ENCODE data around the gene SLC30A3.
"Not testable (repeated sequence)": the region's sequence is repeated elsewhere in the genome, so short reads cannot be mapped to it uniquely, and the experiment has no call there.

SLC30A3 gene

DNA sequence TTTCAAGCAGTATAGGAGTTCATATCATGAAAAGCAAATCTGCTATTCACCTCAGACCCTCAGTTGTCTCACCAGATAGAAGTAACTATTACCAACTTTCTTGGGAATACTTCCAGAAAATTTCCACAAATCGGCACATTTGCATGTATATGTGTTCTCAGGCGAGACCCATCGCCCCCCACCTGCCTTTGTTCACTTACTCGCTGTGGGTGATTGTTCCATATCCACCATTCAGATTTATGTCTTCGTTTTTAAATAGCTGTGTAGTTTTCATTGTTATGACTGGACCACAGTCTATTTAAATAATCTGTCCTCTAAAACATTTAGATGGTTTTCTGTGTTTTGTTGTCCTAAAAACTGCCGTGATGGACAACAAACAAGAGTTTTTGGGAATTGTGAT, 22.6 kb upstream of the SLC30A3 start:
- Histone ChIP-seq H3K9me3 (ENCODE audit: control insufficient read depth in 2 of 2, low read length in 2 of 2) (no peaks in the 10 kb centered on the region), H3K4me1 (ENCODE audit: control insufficient read depth, insufficient read depth, low read length) (no peaks in the 10 kb centered on the region), H3K27ac (ENCODE audit: low read length) (no peak overlapping the region), H3K36me3 (ENCODE audit: control insufficient read depth in 2 of 2, insufficient read depth in 2 of 2, low read length in 2 of 2) (no peaks in the 10 kb centered on the region), H3K27me3 (ENCODE audit: control insufficient read depth in 1 of 2, insufficient read depth in 2 of 2, low read length in 2 of 2) (peaks cover 14 to 26% of the 10 kb centered on the region in 2 donors), H3K4me3 (ENCODE audit: low read length in 2 of 2) (no peak overlapping the region), H3K9ac (ENCODE audit: low read length in 2 of 2) (no peak overlapping the region)

DNA sequence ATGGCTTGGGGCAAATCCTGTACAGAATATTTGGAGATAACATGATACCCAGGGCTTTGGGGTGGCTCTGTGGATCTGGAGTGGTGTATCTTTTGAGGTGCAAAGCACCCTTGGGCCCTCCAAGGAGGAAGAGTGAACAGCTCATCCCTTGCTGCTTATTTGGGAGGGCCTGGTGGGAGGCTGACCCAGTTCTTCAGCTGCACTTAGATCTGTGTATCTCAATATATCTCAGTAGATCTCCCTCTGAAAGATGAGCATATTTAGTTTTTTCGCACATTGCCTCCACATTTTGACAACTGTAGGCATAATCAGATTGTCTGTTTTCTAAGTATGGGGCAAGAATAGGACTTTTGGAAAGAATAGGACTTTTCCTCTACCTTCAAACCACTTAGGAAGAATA, 22.1 kb upstream of the SLC30A3 start:
- no peak overlapping the region for H3K9ac ChIP-seq (ENCODE audit: low read length in 2 of 2)
- no peaks in the 10 kb centered on the region for H3K36me3 ChIP-seq (ENCODE audit: control insufficient read depth in 2 of 2, insufficient read depth in 2 of 2, low read length in 2 of 2)
- no peak overlapping the region for H3K4me3 ChIP-seq (ENCODE audit: low read length in 2 of 2)
- peaks cover 14 to 29% of the 10 kb centered on the region in 2 donors for H3K27me3 ChIP-seq (ENCODE audit: control insufficient read depth in 1 of 2, insufficient read depth in 2 of 2, low read length in 2 of 2)
- H3K4me1 ChIP-seq (ENCODE audit: control insufficient read depth, insufficient read depth, low read length): no peaks in the 10 kb centered on the region
- no peaks in the 10 kb centered on the region for H3K9me3 ChIP-seq (ENCODE audit: control insufficient read depth in 2 of 2, low read length in 2 of 2)
- no peak overlapping the region for H3K27ac ChIP-seq (ENCODE audit: low read length)

DNA sequence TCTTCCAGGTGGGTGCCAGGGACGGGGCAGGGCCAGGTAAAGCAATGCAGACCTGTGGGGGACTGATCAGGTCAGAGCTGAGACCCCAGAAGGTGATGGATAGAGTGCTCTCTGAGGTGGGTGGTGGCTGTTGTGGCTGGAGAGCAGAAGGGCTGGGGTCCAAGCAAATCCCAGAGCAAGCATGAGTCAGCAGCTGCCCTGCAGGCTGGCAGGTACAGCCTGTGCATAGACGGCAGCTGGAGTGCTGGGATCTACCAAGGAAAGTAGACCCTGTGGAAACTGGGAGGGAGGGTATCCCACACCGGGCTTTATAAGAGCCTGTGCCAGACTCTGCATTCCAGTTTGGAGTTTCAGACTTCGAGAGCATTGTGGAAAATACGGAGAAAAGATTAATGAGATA, 20.0 kb upstream of the SLC30A3 start:
- no peak overlapping the region for H3K27ac ChIP-seq (ENCODE audit: low read length)
- peaks cover 11 to 26% of the 10 kb centered on the region in 2 donors for H3K27me3 ChIP-seq (ENCODE audit: control insufficient read depth in 1 of 2, insufficient read depth in 2 of 2, low read length in 2 of 2)
- no peaks in the 10 kb centered on the region for H3K4me1 ChIP-seq (ENCODE audit: control insufficient read depth, insufficient read depth, low read length)
- H3K9ac ChIP-seq (ENCODE audit: low read length in 2 of 2): no peak overlapping the region
- no peak overlapping the region for H3K4me3 ChIP-seq (ENCODE audit: low read length in 2 of 2)
- H3K36me3 ChIP-seq (ENCODE audit: control insufficient read depth in 2 of 2, insufficient read depth in 2 of 2, low read length in 2 of 2): no peaks in the 10 kb centered on the region
- H3K9me3 ChIP-seq (ENCODE audit: control insufficient read depth in 2 of 2, low read length in 2 of 2): no peaks in the 10 kb centered on the region

DNA sequence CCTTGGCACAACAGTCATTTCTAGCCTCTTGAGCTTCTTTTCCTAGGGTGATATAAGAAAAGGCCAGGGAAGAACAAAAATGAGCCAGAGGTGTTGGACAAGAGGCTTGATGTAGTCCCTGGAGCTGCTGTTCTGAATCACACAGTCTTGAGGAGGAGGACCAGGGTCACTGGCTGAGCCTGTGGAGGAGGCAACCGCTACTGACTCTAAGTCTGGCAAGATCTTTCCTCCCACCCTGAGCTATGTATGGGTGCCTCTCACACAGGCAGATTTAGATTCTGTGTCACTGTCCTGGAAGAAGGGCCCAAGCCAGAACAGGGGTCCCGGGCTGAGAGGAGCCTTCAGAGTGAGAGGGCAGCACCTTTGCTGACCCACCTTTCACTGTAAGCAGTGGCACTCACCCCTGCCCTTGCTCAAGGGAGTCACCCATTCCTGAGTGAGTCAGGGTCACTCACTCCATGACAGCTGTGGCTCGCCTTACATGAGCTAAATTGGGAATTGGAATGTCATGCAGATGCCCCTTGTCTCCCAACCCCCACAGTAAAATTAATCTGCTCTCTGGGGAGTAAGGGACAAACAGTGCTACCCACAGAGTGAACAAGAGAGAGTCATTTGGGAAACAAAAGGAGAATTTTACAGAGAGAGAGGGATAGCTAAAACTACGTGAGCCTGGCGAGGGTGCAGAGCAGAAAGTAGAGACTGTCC, 19.2 kb upstream of the SLC30A3 start, which contains the start of gene TRIM54:
TRIM54 (plus strand) TSS at position 575 of the 705 bp plus-strand sequence. CDS start 303 bp downstream, outside the sequence.
- no peak within 1 kb of the TSS for H3K9ac ChIP-seq (ENCODE audit: low read length in 2 of 2)
- H3K4me3 ChIP-seq (ENCODE audit: low read length in 2 of 2): no peak within 1 kb of the TSS
- H3K36me3 ChIP-seq (ENCODE audit: control insufficient read depth in 2 of 2, insufficient read depth in 2 of 2, low read length in 2 of 2): no peaks in the 10 kb centered on the region
- H3K27ac ChIP-seq (ENCODE audit: low read length): no peak within 1 kb of the TSS
- no peaks in the 10 kb centered on the region for H3K9me3 ChIP-seq (ENCODE audit: control insufficient read depth in 2 of 2, low read length in 2 of 2)
- H3K27me3 ChIP-seq (ENCODE audit: control insufficient read depth in 1 of 2, insufficient read depth in 2 of 2, low read length in 2 of 2): peaks cover 13 to 26% of the 10 kb centered on the region in 2 donors
- no peaks in the 10 kb centered on the region for H3K4me1 ChIP-seq (ENCODE audit: control insufficient read depth, insufficient read depth, low read length)

DNA sequence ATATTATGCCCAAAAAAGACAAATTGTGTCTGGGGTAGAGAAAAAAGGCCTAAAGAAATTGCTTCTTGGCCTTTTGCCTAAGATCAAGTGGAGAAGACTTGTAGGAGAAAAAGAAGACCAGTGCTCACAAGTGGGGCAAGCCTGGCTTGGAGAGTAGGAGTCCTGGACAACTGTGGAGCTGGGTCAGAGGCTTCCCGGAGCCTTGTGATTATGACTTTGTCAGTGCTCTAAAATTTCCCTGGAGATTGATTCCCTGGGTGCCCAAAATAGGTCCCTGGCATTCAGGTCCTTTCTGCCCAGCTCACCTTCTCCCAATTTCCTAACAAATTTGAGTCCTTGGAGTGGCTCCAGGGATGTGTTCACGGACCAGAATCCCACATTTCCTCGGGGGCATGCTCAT, 18.6 kb upstream of the SLC30A3 start:
- no peak overlapping the region for H3K9ac ChIP-seq (ENCODE audit: low read length in 2 of 2)
- no peaks in the 10 kb centered on the region for H3K36me3 ChIP-seq (ENCODE audit: control insufficient read depth in 2 of 2, insufficient read depth in 2 of 2, low read length in 2 of 2)
- H3K4me3 ChIP-seq (ENCODE audit: low read length in 2 of 2): no peak overlapping the region
- H3K9me3 ChIP-seq (ENCODE audit: control insufficient read depth in 2 of 2, low read length in 2 of 2): no peaks in the 10 kb centered on the region
- H3K4me1 ChIP-seq (ENCODE audit: control insufficient read depth, insufficient read depth, low read length): no peaks in the 10 kb centered on the region
- H3K27ac ChIP-seq (ENCODE audit: low read length): no peak overlapping the region
- H3K27me3 ChIP-seq (ENCODE audit: control insufficient read depth in 1 of 2, insufficient read depth in 2 of 2, low read length in 2 of 2): peaks cover 14 to 28% of the 10 kb centered on the region in 2 donors

DNA sequence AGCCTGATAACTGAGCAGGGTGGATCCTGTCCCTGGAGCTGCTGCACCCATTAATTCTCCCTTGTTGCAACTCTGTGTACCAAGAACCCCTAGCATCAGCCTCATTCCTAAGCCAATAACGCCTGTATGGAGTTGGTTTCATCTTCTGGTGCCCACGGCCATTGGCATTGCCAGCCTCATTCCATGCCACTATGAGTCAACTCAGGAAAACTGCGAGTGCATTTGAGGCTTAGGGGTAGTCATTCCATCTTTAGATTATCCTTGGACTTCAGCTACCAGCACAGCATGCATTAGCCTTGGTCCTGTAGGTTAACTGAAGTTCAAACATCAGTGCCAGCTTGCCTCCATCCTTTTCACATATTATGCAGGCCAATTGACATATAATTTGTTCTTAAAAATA, 18.0 kb upstream of the SLC30A3 start:
- no peaks in the 10 kb centered on the region for H3K9me3 ChIP-seq (ENCODE audit: control insufficient read depth in 2 of 2, low read length in 2 of 2)
- H3K4me1 ChIP-seq (ENCODE audit: control insufficient read depth, insufficient read depth, low read length): no peaks in the 10 kb centered on the region
- no peak overlapping the region for H3K27ac ChIP-seq (ENCODE audit: low read length)
- H3K9ac ChIP-seq (ENCODE audit: low read length in 2 of 2): no peak overlapping the region
- peaks cover 17 to 34% of the 10 kb centered on the region in 2 donors for H3K27me3 ChIP-seq (ENCODE audit: control insufficient read depth in 1 of 2, insufficient read depth in 2 of 2, low read length in 2 of 2)
- no peak overlapping the region for H3K4me3 ChIP-seq (ENCODE audit: low read length in 2 of 2)
- no peaks in the 10 kb centered on the region for H3K36me3 ChIP-seq (ENCODE audit: control insufficient read depth in 2 of 2, insufficient read depth in 2 of 2, low read length in 2 of 2)

DNA sequence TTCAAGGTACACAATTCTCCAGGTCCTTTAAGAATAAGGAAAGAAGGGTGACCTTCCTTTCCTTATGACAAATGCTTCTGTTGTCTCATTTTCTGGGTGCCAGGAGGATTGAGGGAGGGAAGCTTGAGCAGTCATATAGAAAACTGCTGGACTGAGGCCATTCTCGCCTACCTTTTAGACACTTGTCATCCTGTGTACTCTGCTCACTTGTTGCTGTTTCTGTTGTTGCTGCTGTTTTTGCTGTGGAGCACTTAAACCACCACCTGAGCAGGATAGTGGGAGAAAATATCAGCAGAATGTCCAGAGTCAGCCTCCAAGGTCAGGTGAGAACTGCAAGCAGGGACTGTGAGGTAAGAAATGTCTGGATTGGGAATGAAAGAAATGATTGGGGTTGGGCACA, 15.2 kb upstream of the SLC30A3 start:
- Histone ChIP-seq H3K27ac (ENCODE audit: low read length) (no peak overlapping the region), H3K4me1 (ENCODE audit: control insufficient read depth, insufficient read depth, low read length) (no peaks in the 10 kb centered on the region), H3K9me3 (ENCODE audit: control insufficient read depth in 2 of 2, low read length in 2 of 2) (no peaks in the 10 kb centered on the region), H3K4me3 (ENCODE audit: low read length in 2 of 2) (no peak overlapping the region), H3K27me3 (ENCODE audit: control insufficient read depth in 1 of 2, insufficient read depth in 2 of 2, low read length in 2 of 2) (peaks cover 13 to 27% of the 10 kb centered on the region in 2 donors), H3K36me3 (ENCODE audit: control insufficient read depth in 2 of 2, insufficient read depth in 2 of 2, low read length in 2 of 2) (no peaks in the 10 kb centered on the region), H3K9ac (ENCODE audit: low read length in 2 of 2) (no peak overlapping the region)

DNA sequence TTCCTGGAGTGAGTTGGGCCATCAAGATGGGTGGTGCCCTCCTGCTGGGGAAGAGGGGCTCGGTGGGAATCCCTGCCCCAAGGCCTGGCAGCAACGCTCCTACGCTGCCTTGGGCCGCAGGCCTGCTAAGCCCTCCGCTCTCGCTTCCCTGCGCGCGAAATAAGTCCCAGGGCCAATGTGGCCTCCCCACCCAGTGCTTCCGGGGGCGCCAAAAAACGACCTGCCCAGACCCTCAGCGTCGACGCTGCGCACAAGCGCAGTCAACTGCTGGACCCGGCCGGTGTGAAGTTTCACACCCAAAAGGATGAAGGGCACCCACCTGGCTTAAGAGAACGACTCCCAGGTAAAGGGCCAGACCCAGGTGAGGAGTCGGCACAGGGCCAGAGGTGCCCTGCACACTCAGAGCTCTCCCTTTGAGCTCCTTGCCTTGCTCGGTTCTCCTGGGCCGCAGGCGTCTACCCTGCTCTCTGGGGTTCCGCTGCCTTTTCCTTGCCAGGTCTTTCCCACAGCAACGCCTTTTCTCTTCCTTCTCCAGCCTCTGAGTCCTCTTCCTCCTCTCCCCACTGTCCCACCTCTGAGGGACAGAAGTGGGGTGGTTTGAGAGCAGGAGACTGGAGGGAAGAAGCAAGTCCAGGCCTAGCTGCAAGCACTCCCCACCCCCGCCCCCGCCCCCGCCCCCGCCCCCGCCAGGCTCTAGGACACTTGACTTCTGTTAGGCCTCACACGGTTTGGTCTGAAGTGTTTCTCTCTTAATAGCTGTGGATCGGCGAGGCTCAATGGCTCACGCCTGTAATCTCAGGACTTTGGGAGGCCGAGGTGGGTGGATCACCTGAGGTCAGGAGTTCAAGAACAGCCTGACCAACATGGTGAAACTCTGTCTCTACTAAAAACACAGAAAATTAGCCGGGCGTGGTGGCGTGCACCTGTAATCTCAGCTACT, 12.6 kb upstream of the SLC30A3 start, which contains the start of gene DNAJC5G:
DNAJC5G (plus strand) TSS at position 223 of the 940 bp plus-strand sequence. CDS start 1,296 bp downstream, outside the sequence.
- no peak within 1 kb of the TSS for H3K9ac ChIP-seq (ENCODE audit: low read length in 2 of 2)
- H3K4me3 ChIP-seq (ENCODE audit: low read length in 2 of 2): no peak within 1 kb of the TSS
- peaks cover 10 to 19% of the 10 kb centered on the region in 2 donors for H3K27me3 ChIP-seq (ENCODE audit: control insufficient read depth in 1 of 2, insufficient read depth in 2 of 2, low read length in 2 of 2)
- H3K4me1 ChIP-seq (ENCODE audit: control insufficient read depth, insufficient read depth, low read length): no peaks in the 10 kb centered on the region
- no peaks in the 10 kb centered on the region for H3K9me3 ChIP-seq (ENCODE audit: control insufficient read depth in 2 of 2, low read length in 2 of 2)
- no peak within 1 kb of the TSS for H3K27ac ChIP-seq (ENCODE audit: low read length)
- no peaks in the 10 kb centered on the region for H3K36me3 ChIP-seq (ENCODE audit: control insufficient read depth in 2 of 2, insufficient read depth in 2 of 2, low read length in 2 of 2)

DNA sequence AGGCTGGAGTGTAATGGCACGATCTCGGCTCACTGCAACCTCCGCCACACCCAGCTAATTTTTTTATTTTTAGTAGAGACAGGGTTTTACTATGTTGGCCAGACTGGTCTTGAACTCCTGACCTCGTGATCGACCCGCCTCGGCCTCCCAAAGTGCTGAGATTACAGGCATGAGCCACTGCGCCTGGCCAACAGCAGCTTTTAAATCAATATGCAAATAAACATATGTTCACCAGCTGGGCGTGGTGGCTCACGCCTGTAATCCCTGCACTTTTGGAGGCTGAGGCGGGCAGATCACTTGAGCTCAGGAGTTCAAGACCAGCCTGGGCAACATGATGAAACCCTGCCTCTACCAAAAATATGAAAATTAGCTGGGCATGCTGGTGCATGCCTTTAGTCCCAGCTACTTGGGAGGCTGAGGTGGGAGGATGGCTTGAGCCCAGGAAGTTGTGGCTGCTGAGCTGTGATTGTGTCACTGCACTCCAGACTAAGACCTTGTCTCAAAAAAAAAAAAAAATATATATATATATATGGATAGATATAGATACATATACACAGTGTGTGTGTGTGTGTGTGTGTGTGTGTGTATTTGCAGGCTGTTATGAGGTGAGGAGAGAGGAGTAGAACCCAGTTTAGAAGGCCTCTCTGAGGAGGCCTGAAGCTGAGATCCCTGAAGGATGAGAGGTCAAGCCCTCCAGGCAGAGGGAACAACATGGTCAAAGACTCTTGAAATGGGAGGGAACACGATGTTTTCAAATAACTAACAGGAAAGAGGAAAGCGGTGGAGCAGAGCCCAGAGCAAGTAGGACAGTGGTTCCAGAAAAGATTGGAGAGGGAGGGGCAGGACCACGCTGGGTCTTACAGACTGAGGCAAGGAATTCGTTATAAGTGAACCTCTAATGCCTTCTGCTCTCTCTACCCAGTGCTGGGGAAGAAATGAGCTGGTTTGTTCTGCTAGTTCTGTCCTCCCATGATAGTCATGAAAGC, 10.0 kb upstream of the SLC30A3 start:
- peaks cover 14 to 21% of the 10 kb centered on the region in 2 donors for H3K27me3 ChIP-seq (ENCODE audit: control insufficient read depth in 1 of 2, insufficient read depth in 2 of 2, low read length in 2 of 2)
- H3K4me3 ChIP-seq (ENCODE audit: low read length in 2 of 2); H3K9ac ChIP-seq (ENCODE audit: low read length in 2 of 2); H3K9me3 ChIP-seq (ENCODE audit: control insufficient read depth in 2 of 2, low read length in 2 of 2); H3K27ac ChIP-seq (ENCODE audit: low read length); H3K4me1 ChIP-seq (ENCODE audit: control insufficient read depth, insufficient read depth, low read length); H3K36me3 ChIP-seq (ENCODE audit: control insufficient read depth in 2 of 2, insufficient read depth in 2 of 2, low read length in 2 of 2): not testable (repeated sequence)
